IPS DF 19.7 (cell line): ENCODE measurements around the gene CAPN12.
"Not testable (repeated sequence)": the region's sequence is repeated elsewhere in the genome, so short reads cannot be mapped to it uniquely, and the experiment has no call there.

ENCODE experiments used
- DNase-seq: peaks from one replicate; pipeline ENCODE4 v3.0.0-alpha.2; 2013; ENCODE audit warnings: low read depth, low spot score

The CAPN12 gene, protein sequence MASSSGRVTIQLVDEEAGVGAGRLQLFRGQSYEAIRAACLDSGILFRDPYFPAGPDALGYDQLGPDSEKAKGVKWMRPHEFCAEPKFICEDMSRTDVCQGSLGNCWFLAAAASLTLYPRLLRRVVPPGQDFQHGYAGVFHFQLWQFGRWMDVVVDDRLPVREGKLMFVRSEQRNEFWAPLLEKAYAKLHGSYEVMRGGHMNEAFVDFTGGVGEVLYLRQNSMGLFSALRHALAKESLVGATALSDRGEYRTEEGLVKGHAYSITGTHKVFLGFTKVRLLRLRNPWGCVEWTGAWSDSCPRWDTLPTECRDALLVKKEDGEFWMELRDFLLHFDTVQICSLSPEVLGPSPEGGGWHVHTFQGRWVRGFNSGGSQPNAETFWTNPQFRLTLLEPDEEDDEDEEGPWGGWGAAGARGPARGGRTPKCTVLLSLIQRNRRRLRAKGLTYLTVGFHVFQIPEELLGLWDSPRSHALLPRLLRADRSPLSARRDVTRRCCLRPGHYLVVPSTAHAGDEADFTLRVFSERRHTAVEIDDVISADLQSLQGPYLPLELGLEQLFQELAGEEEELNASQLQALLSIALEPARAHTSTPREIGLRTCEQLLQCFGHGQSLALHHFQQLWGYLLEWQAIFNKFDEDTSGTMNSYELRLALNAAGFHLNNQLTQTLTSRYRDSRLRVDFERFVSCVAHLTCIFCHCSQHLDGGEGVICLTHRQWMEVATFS

DNA sequence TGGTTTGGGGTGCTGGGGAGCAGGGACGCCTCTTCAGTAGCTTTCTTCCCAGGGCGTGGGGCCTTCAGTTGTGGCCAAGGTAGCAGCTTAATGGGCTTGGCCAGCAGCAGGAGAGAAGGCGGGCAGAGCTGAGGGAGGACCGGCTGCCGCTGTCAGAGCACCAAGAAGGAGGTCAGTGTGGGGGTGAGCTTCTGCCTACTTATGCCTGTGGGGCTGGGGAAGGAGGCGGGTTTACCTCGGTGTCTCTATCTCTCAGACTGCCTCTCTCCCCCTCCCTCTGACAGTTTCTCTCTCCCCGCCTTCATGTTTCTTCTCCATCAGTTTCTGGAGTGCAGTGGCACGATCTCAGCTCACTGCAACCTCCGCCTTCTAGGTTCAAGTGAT lies at the start of gene CAPN12:
CAPN12 (minus strand) TSS at position 177 of the 384 bp plus-strand sequence. CDS start 309 bp downstream, outside the sequence.
- no peak for DNase-seq

GRCh38 chr19:38793671-38794070 lies 49.4 kb upstream of the CAPN12 start:
- DNase-seq, result no peak

DNA sequence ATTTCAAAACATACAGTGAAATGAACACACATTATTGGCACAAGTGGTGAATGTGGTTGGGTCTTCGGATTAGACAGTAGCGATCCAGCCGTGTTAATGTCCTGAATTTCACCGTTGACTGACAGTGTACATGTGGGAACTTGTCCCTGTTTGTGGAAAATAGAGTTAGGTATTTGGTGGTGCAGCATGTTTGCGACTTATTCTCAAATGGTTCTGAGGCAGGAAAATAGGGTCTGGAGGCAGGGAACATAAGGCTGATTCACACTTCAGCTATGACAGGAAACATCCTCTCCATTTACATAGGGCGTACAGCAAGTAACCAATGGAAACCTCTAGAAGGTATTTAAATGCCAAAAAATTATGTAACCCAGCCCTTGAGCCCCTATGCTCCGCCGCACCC lies 48.9 kb upstream of the CAPN12 start:
- no peak for DNase-seq

DNA sequence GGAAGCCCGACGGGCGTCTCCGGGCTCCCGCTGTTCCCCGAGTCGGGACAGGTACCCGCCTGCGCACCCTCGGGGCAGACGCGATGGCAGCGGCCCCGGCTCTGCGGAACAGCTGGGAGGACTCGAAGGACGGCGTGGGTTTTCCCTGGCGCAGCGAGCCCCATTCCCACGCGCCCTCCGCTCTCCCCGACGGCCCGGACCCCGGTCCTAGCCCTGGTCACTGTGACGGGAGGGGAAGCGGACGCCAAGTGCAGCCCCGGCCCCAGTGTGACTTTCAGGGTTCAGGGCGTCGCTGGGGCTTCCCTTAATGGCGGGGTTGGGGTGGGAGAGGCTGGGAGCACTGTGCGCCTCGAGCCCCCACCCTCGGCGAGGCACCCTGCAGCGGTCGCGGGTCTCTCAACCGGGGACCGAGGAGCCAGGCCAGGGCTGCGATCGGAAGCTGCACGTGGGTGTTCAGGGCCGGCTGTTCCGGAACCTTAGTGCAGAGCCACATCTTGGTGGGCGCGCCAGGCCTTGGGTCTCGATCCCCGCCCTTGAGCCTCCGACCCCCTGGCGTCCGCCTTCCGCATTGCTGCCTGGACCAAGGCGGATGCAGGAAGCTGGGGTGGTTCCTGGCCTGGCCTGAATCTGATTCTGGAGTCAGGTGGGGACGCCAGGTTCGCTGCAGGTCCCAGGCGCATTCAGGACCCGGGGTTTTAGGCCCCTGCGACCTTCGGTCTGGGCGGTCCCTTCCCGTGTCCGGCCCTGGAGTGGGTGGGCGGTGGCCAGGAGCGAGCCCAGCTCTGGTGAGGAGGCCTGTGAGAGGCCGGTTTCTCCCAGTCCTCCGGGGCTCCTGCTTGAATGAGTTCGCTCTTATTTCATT lies 48.2 kb upstream of the CAPN12 start:
- DNase-seq, result no peak

- DNase-seq, result not testable (repeated sequence)
Measured at GRCh38 chr19:38791451-38792064, 47.3 kb upstream of the CAPN12 start.

DNA sequence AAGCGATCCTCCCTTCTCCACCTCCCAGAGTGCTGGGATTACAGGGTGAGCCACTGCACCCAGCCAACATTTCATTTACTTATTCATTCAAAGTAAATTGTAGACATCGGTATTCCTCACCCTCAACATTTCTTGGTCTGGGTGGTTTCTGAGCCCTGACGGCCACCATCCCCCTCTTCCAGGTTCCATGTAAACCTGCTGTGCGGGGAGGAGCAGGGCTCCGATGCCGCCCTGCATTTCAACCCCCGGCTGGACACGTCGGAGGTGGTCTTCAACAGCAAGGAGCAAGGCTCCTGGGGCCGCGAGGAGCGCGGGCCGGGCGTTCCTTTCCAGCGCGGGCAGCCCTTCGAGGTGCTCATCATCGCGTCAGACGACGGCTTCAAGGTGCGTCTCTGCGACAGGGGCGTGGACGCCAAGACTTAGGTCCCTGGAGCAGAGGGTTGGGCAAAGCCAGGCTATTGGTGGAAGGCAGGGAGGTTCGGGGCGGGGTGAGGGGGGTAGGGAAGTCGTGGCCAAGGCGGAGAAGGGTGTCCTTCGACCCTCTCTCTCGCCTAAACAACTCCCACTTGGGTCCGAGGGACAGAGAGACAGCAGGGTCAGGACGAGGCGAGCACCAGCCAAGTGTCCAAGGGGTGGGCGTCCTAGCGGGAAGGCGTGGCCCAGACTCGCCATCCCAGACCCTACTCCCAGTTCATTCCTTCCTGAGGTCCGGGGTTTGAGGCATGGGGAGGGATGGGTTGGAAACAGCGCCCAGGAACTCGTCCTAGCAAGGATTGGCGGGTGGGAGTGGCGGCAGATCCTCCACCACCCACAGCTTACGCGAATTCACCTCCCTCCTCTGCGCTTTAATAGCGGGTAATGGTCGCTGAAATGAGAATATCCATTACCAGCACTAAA lies 46.5 kb upstream of the CAPN12 start:
- DNase-seq, result not testable (repeated sequence)

- DNase-seq, result no peak
Measured at GRCh38 chr19:38788478-38789243, 44.4 kb upstream of the CAPN12 start, which contains the start of gene LGALS7B. LGALS7B (plus strand) TSS chr19:38789200; CDS start chr19:38789227, 27 bp downstream.

- DNase-seq, result no peak
Measured at GRCh38 chr19:38786572-38787265, 42.4 kb upstream of the CAPN12 start.

DNA sequence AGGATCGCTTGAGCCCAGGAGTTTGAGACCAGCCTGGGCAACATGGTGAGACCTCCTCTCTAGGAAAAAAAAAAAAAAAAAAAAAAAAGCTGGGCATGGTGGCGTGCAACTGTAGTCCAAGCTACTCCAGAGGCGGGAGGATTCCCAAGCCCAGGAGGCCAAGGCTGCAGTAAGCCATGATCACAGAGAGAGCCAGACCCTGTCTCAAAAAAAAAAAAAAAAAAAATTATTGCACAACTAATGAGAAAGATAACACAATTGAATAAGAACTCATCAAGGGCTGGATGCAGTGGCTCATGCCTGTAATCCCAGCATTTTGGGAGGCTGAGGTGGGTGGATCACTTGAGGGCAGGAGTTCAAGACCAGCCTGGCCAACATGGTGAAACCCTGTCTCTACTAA lies 41.8 kb upstream of the CAPN12 start:
- DNase-seq, result not testable (repeated sequence)

GRCh38 chr19:38785187-38785699 lies 41.0 kb upstream of the CAPN12 start:
- no peak for DNase-seq

GRCh38 chr19:38784224-38784623 lies 40.0 kb upstream of the CAPN12 start:
- DNase-seq, result no peak

- not testable (repeated sequence) for DNase-seq
Measured at GRCh38 chr19:38782212-38782611, 37.9 kb upstream of the CAPN12 start.

DNA sequence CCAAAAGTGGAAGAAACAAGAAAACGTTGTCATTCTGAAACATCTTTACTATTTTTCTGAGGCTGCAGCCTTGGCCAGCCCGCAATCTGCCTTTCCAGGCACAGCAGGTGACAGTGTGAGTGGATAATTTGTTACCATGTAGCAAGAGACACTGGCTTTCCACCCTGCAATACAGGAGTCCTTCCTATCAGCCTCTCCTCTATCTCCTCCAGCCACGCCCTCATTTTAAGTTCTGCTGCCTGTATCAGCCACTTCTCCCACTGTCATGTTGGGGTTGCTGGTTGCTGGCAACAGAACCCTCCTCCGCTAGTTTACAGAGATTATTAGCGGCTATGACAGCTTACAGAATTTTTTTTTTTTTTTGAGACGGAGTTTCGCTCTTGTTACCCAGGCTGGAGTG lies 36.8 kb upstream of the CAPN12 start:
- DNase-seq, result no peak

DNA sequence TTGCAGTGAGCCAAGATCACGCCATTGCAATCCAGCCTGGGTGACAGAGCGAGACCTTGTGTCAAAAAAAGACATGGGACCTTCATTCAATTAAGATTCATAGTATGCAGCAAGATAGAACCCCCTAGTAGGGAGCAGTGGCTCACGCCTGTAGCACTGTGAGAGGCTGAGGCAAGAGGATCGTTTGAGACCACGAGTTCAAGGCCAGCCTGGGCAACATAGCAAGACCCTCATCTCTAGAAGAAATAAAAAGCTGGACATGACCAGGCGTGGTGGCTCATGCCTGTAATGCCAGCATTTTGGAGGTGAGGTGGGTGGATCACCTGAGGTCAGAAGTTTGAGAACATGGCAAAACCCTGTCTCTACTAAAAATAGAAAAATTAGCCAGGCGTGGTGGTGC lies 36.2 kb upstream of the CAPN12 start:
- DNase-seq, result no peak

GRCh38 chr19:38778733-38779132 lies 34.5 kb upstream of the CAPN12 start:
- no peak for DNase-seq

- no peak for DNase-seq
Measured at GRCh38 chr19:38774181-38774950, 30.1 kb upstream of the CAPN12 start.

- DNase-seq, result no peak
Measured at GRCh38 chr19:38773469-38774177, 29.3 kb upstream of the CAPN12 start, which contains the start of gene LGALS7. LGALS7 (minus strand) TSS chr19:38773517; CDS start chr19:38773492, 25 bp downstream.
